ENCODE data around the gene PACS2.
A peak's percentile ranks its signal among the peaks of the same experiment; 100 is the strongest.

The PACS2 gene

DNA sequence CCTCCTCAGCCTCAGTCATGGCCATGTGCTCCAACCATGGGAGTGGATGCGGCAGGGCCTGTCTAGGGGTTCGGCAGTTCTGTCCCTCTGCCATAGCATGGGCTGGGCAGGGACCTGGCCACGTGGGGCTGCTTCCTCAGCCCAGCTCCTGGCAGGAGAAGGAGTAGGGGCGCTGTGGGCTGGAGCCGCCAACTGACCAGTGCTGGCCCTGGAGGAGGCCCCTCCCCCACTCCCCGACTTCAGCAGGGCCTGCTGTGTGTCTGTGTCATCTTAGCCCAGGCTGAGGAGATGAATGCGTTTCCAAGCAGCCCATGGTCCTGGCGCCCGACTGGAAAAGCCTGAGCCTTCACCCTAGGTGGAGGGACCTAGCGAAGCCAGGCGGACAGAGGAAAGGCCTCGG lies 2.7 kb upstream of the PACS2 start:
- H3K9ac ChIP-seq (ENCODE audit: low read length), result no peak overlapping the region
- no peak overlapping the region for H3K27ac ChIP-seq (ENCODE audit: low read depth, low read length)
- no peak overlapping the region for H3K4me3 ChIP-seq (ENCODE audit: low read length)
- H3K36me3 ChIP-seq (ENCODE audit: control insufficient read depth, insufficient read depth, low read length), result no peaks in the 10 kb centered on the region
- H3K27me3 ChIP-seq (ENCODE audit: control insufficient read depth, insufficient read depth, low read length), result no peaks in the 10 kb centered on the region
- peaks cover 11% of the 10 kb centered on the region for H3K4me1 ChIP-seq (ENCODE audit: control insufficient read depth, insufficient read depth, low read length)

DNA sequence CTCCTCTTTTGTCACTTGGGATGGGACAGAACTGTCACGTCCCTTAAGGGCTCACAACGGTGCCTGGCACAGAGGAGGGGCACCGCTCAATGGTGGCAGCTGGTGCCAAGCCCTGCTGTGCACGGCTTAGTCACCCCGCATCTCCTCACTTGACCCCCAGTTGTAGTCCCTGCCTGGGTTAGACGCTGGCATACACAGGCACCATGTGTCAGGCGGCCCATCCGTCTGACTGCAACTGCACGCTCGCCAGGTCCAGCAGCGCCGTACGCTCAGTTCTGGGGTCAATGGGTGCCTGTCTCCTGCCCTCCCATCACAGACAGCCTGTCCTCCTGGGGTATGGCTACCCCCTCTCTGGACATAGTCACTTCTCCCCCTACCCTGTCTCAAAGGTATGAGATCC lies 1.6 kb upstream of the PACS2 start:
- H3K4me3 ChIP-seq (ENCODE audit: low read length), result no peak overlapping the region
- peak overlapping the region; percentile 91 for H3K27ac ChIP-seq (ENCODE audit: low read depth, low read length)
- no peak overlapping the region for H3K9ac ChIP-seq (ENCODE audit: low read length)
- no peaks in the 10 kb centered on the region for H3K27me3 ChIP-seq (ENCODE audit: control insufficient read depth, insufficient read depth, low read length)
- no peaks in the 10 kb centered on the region for H3K36me3 ChIP-seq (ENCODE audit: control insufficient read depth, insufficient read depth, low read length)
- peaks cover 22% of the 10 kb centered on the region for H3K4me1 ChIP-seq (ENCODE audit: control insufficient read depth, insufficient read depth, low read length)

DNA sequence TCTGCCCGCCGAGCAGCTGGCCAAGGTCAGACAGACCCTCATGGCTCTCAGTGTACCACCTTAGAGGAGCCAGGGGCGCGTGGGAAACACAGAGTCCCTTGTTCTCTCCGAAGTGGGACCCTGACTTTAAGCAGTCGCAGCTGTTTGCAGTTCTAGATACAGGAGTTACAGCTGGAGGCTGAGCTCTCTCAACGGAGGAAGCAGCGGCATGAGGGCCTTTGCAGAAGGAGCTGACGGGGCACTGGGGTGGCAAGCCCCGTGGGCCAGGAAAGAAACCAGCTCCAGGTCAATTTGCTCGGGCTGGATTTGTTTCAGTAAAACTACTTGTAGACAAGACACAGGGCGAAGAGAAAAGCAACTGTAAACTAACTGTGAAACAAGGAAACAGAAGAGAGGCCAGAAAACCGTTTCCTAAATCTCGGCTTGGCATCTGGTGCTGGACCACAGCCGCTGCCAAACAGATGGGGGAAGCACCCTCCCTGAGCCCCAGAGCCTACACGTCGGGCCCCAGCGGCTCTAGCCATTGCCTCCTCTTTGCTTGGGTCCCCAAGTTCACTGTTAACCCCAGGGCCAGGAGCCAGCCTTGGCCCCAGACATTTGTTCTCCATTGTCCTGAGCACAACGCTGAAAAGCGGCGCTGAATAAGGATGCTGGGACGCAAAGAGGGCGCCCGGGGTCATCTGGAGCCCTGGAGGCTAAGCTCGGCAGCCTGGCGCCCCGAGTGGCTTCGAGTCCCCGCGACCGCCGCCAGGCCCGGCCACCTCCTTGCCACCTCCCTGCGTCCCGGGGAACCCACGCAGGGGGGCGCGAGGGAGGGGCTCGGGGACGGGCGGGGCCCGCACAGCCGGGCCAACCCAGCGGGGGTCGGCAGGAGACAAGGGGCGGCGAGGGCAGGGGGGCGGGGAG lies 914 bp upstream of the PACS2 start:
- peak overlapping the region; percentile 91 for H3K27ac ChIP-seq (ENCODE audit: low read depth, low read length)
- peaks cover 22% of the 10 kb centered on the region for H3K4me1 ChIP-seq (ENCODE audit: control insufficient read depth, insufficient read depth, low read length)
- no peaks in the 10 kb centered on the region for H3K27me3 ChIP-seq (ENCODE audit: control insufficient read depth, insufficient read depth, low read length)
- H3K36me3 ChIP-seq (ENCODE audit: control insufficient read depth, insufficient read depth, low read length), result no peaks in the 10 kb centered on the region
- H3K4me3 ChIP-seq (ENCODE audit: low read length), result peak overlapping the region; percentile 71
- H3K9ac ChIP-seq (ENCODE audit: low read length), result peak overlapping the region; percentile 47

GRCh38 chr14:105315211-105315721 lies 718 bp downstream of the PACS2 start:
- Histone ChIP-seq H3K4me1 (ENCODE audit: control insufficient read depth, insufficient read depth, low read length) (peaks cover 22% of the 10 kb centered on the region), H3K4me3 (ENCODE audit: low read length) (peak overlapping the region; percentile 85), H3K36me3 (ENCODE audit: control insufficient read depth, insufficient read depth, low read length) (no peaks in the 10 kb centered on the region), H3K27me3 (ENCODE audit: control insufficient read depth, insufficient read depth, low read length) (no peaks in the 10 kb centered on the region), H3K27ac (ENCODE audit: low read depth, low read length) (peak overlapping the region; percentile 43), H3K9ac (ENCODE audit: low read length) (no peak overlapping the region)

DNA sequence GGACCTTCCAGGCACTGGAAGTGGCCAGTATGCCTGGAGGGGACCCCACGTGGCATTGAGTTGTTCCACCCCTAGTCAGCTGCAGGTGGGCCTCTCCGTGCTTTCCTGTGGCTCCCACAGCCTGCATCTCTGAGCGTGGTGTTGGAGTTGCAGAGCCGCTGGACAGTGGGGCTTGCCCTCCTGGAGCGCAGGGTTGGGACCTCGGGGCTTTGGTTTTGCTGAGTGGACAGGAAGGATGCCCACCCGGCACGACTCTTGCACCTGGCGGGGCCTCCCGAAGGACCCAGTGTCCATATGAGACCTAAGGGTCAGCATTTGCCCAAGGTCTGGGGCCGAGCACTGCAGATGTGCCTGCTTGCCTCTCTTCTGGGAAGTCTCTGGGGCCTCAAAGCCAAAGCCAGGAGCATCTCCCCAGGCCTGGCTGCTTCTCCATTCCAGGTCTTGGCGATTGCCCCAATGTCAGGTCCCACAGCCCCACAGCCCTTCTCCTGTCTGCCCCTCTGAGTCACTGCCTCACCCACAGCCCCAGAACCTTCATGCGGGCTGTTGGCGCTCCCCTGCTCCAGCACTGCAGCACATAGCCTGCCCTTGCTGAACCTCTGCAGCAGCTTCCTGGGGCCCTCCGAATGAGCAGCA lies 1.5 kb downstream of the PACS2 start:
- H3K4me3 ChIP-seq (ENCODE audit: low read length), result peak overlapping the region; percentile 85
- no peak overlapping the region for H3K9ac ChIP-seq (ENCODE audit: low read length)
- no peaks in the 10 kb centered on the region for H3K36me3 ChIP-seq (ENCODE audit: control insufficient read depth, insufficient read depth, low read length)
- H3K27me3 ChIP-seq (ENCODE audit: control insufficient read depth, insufficient read depth, low read length), result no peaks in the 10 kb centered on the region
- peaks cover 22% of the 10 kb centered on the region for H3K4me1 ChIP-seq (ENCODE audit: control insufficient read depth, insufficient read depth, low read length)
- peak overlapping the region; percentile 56 for H3K27ac ChIP-seq (ENCODE audit: low read depth, low read length)

DNA sequence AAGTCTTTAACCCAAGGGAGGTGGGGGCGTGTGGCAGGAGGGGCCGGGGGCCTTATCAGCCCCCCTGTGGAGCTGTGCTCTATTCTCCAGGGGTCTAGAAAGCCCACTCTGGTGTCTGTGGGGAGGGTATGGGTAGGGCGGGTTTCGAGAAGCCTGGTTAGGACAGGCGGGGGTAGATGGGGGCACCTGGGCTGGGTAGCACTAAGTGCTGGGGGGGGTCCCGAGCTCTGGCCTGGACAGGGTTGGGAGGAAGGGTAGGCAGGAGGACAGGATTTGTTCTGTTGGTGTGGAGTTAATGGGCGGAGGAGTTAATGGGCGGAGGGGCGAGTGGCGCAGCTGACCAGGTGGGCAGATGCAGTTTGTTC lies 2.0 kb downstream of the PACS2 start:
- peak overlapping the region; percentile 54 for H3K4me3 ChIP-seq (ENCODE audit: low read length)
- peaks cover 22% of the 10 kb centered on the region for H3K4me1 ChIP-seq (ENCODE audit: control insufficient read depth, insufficient read depth, low read length)
- H3K27me3 ChIP-seq (ENCODE audit: control insufficient read depth, insufficient read depth, low read length), result no peaks in the 10 kb centered on the region
- H3K36me3 ChIP-seq (ENCODE audit: control insufficient read depth, insufficient read depth, low read length), result no peaks in the 10 kb centered on the region
- no peak overlapping the region for H3K9ac ChIP-seq (ENCODE audit: low read length)
- H3K27ac ChIP-seq (ENCODE audit: low read depth, low read length), result peak overlapping the region; percentile 56

DNA sequence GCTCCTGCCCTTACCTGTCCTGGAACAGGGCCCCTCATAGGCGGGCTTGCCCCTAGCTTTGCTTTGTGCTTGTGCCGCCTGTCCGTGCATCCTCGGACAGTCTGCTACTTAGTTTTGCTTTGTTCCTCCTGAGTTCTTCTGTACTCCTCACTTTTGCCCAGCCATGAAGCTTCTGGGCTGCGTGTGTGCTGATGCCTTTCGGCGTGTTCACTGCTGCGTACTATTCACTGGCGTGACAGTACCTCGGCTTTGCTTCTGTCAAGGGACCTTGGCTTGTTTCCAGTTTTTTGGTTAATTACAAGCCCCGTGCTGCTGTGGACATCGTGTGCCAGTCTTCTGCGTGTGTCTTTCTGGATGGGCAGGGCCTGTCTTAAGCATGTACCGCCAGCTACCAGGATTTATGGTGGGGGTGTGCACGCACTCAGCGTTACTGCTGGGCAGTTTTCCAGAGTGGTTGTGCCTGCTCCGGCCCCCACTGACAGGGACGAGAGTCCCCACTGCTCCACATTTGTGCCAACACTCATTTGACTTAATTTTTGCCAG lies 2.5 kb downstream of the PACS2 start:
- peak overlapping the region; percentile 54 for H3K4me3 ChIP-seq (ENCODE audit: low read length)
- peaks cover 22% of the 10 kb centered on the region for H3K4me1 ChIP-seq (ENCODE audit: control insufficient read depth, insufficient read depth, low read length)
- H3K27ac ChIP-seq (ENCODE audit: low read depth, low read length), result peak overlapping the region; percentile 56
- H3K27me3 ChIP-seq (ENCODE audit: control insufficient read depth, insufficient read depth, low read length), result no peaks in the 10 kb centered on the region
- H3K36me3 ChIP-seq (ENCODE audit: control insufficient read depth, insufficient read depth, low read length), result no peaks in the 10 kb centered on the region
- H3K9ac ChIP-seq (ENCODE audit: low read length), result no peak overlapping the region

DNA sequence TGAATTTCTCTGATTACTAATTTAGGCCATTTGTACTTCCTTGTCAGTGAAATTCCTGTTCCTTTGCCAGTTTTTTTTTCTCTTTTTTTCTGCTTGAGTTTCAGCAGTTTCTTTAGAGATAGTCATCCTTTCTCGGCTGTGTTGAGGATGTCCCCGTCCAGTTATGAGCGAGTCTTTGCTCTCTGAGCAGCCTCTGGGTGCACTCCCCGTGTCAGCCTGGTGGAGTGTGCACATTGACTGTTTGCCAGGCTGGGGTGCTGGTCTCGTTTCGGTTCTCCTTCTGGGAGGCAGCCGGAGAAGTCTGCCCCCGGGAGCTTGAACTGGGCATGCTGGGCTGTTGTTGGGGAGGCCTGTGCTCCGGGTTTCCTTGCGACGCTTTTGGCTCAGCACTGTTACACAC lies 3.0 kb downstream of the PACS2 start:
- peak overlapping the region; percentile 54 for H3K4me3 ChIP-seq (ENCODE audit: low read length)
- H3K4me1 ChIP-seq (ENCODE audit: control insufficient read depth, insufficient read depth, low read length), result peaks cover 22% of the 10 kb centered on the region
- peak overlapping the region; percentile 56 for H3K27ac ChIP-seq (ENCODE audit: low read depth, low read length)

GRCh38 chr14:105322791-105323556 lies 8.4 kb downstream of the PACS2 start:
- Histone ChIP-seq H3K4me3 (ENCODE audit: low read length) (no peak overlapping the region), H3K27me3 (ENCODE audit: control insufficient read depth, insufficient read depth, low read length) (no peaks in the 10 kb centered on the region), H3K27ac (ENCODE audit: low read depth, low read length) (no peak overlapping the region), H3K4me1 (ENCODE audit: control insufficient read depth, insufficient read depth, low read length) (peaks cover 13% of the 10 kb centered on the region), H3K9ac (ENCODE audit: low read length) (no peak overlapping the region), H3K36me3 (ENCODE audit: control insufficient read depth, insufficient read depth, low read length) (no peaks in the 10 kb centered on the region)

More for the DNA sequence above, 3.0 kb downstream of the PACS2 start:
- no peaks in the 10 kb centered on the region for H3K27me3 ChIP-seq (ENCODE audit: control insufficient read depth, insufficient read depth, low read length)
- H3K36me3 ChIP-seq (ENCODE audit: control insufficient read depth, insufficient read depth, low read length), result no peaks in the 10 kb centered on the region
- peak overlapping the region; percentile 21 for H3K9ac ChIP-seq (ENCODE audit: low read length)

GRCh38 chr14:105323663-105324062 lies 9.1 kb downstream of the PACS2 start:
- no peaks in the 10 kb centered on the region for H3K36me3 ChIP-seq (ENCODE audit: control insufficient read depth, insufficient read depth, low read length)
- H3K27me3 ChIP-seq (ENCODE audit: control insufficient read depth, insufficient read depth, low read length), result no peaks in the 10 kb centered on the region
- H3K4me1 ChIP-seq (ENCODE audit: control insufficient read depth, insufficient read depth, low read length), result peaks cover 13% of the 10 kb centered on the region
- no peak overlapping the region for H3K9ac ChIP-seq (ENCODE audit: low read length)
- H3K27ac ChIP-seq (ENCODE audit: low read depth, low read length), result peak overlapping the region; percentile 18
- no peak overlapping the region for H3K4me3 ChIP-seq (ENCODE audit: low read length)

DNA sequence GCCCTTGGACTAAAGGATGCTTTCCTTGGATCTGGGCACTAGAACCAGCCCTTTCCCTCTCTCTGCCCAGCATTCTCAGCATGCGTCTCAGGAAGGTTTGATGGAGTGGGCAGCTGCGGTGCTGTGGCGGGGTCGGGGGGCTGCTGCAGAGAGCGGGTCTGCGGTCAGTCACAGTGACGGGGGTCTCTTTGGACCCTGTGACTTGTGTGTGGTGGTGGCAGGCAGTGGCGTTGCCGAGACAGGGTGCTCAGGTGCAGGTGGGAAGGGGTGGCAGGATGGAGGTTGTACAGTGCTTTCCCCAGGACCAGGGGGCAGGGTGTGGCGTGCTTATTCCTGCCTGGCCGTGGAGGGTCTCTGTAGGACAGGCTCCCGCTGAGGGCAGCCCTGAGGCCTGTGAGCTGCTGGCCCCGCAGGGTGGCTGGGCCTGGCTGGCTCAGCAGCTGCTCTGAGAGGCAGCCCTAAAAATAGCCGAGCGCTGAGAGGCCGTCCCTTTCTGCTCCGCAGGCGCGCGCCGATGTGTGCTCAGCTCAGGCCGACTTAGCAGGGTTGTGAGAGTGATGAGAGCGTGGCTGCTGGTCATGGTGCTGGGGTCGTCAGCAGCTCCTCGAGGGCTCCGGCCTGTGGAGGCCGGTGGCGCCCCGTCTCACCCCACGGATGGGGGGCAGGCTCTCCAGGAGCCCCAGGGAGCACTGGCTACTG lies 9.7 kb downstream of the PACS2 start:
- Histone ChIP-seq H3K4me1 (ENCODE audit: control insufficient read depth, insufficient read depth, low read length) (peaks cover 13% of the 10 kb centered on the region), H3K9ac (ENCODE audit: low read length) (no peak overlapping the region)

More for the DNA sequence above, 9.7 kb downstream of the PACS2 start:
- H3K27me3 ChIP-seq (ENCODE audit: control insufficient read depth, insufficient read depth, low read length), result no peaks in the 10 kb centered on the region
- H3K27ac ChIP-seq (ENCODE audit: low read depth, low read length), result peak overlapping the region; percentile 18
- H3K36me3 ChIP-seq (ENCODE audit: control insufficient read depth, insufficient read depth, low read length), result no peaks in the 10 kb centered on the region
- H3K4me3 ChIP-seq (ENCODE audit: low read length), result no peak overlapping the region
